Measurements from ENCODE around the gene PAK2.
"Not testable (repeated sequence)": the region's sequence is repeated elsewhere in the genome, so short reads cannot be mapped to it uniquely, and the experiment has no call there.

Gene PAK2

DNA sequence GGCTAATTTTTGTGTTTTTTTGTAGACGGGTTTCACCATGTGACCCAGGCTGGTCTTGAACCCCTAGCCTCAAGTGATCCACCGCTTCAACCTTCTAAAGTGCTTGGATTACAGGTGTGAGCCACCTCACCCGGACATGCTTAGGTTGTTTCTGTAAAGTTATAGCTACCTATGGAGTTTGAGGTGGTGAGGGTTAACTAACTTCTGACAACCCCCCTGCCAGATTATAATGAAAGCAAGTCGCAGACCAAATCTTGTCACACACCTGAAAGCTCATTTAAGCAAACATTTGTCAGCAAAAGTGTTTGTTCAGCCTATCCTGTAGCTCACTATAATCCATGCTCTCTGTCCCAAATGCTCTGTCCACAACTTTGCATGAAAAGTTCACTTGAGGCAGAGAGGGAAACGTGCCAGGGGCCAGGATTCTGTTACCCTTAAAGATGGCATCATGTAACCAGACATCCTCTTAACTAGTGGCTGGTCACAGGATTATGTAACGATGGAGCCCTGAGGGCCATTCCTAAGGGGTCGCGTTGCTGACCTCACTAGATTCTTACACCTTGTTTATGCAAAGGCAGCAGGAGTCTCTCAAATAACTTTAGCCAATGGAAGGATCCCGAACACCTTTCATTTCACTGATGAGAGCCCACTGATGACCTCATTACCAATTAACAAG lies 103.9 kb downstream of the PAK2 start:
- DNase-seq (ENCODE audit: low read depth in 3 of 3), result no peak

DNA sequence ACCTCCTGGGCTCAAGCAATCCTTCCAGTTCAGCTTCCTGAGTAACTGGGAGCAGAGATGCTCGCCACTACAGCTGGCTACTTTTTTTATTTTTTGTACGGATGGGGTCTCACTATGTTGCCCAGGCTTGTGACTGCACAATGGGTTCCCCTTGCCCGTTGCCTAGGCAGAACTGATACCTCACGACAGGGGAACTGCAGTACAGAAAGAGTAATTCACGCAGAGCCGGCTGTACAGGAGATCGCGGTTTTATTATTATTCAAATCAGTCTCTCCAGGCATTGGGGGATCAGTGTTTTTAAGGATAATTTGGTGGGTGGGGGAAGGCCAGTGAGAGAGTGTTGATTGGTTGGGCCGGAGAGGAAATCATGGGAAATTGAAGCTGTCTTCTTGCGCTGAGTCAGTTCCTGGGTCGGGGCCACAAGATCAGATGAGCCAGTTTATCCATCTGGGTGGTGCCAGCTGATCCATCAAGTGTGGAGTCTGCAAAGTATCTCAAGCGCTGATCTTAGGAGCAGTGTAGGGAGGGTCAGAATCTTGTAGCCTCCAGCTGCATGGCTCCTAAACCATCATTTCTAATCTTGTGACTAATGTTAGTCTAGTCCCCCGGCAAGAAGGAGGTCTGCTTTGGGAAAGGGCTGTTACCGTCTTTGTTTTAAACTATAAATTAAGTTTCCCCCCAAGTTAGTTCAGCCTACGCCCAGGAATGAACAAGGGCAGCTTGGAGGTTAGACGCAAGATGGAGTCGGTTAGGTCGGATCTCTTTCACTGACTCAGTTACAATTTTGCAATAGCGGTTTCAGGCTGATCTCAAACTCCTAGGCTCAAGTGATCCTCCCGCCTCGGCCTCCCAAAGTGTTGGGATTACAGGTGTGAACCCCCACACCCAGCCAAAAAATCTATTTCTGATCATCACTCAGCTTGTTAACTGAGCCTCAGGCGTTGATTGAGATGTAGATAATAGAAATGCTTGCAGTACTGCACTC lies 104.9 kb downstream of the PAK2 start:
- not testable (repeated sequence) for DNase-seq (ENCODE audit: low read depth in 3 of 3)

DNA sequence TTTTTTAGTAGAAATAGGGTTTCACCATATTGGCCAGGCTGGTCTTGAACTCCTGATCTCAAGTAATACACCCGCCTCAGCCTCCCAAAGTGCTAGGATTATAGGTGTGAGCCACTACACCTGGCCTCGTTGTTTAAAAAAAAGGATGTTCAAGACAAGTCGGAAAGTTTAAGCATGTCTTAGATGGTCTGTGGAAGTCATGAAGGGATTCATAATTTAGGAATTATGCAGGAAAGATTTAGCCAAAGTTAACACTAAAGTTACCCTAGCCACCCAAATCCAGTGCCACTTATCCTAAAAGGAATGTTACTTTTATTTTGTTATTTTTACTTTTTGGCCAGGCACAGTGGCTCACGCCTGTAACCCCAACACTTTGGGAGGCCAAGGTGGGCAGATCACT lies 108.7 kb downstream of the PAK2 start:
- not testable (repeated sequence) for DNase-seq (ENCODE audit: low read depth in 3 of 3)

DNA sequence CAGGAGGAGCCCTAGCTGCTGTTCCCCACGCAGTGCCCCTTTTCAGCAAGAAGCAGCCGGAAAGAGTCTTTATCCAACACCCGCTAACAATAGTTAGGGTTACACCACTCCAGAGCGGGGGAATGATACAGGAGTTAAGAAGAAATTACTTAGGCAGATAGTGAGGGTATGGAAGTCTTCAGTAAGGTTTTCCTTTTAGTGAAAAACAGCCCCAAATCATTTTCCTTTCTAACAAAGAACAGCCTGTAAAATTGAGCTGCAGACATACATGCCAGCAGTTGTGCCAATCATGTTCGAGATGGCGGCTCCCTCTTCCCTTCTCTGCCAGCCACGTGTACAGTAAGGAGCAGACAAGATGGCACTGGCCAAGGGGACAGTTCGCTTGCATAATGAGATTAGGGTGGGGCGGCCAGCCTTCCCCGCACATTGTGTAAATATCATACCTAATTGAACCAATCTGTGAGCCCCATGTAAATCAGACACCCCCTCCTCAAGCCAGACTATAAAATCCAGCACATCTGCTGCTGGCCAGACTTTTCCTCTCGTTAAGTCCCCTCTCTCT lies 109.6 kb downstream of the PAK2 start:
- no peak for DNase-seq (ENCODE audit: low read depth in 3 of 3)

DNA sequence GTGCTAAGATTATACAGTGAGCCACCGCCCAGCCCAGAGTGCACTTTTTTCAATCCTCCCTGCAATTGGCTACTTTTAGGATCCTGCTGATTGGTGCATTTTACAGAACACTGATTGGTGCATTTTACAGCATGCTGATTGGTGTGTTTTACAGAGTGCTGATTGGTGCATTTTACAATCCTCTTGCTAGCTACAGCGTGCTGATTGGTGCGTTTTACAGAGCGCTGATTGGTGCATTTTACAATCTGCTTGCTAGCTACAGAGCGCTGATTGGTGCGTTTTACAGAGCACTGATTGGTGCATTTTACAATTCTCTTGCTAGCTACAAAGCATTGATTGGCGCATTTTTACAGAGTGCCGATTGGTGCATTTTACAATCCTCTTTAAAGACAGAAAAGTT lies 123.3 kb downstream of the PAK2 start:
- not testable (repeated sequence) for DNase-seq (ENCODE audit: low read depth in 3 of 3)

DNA sequence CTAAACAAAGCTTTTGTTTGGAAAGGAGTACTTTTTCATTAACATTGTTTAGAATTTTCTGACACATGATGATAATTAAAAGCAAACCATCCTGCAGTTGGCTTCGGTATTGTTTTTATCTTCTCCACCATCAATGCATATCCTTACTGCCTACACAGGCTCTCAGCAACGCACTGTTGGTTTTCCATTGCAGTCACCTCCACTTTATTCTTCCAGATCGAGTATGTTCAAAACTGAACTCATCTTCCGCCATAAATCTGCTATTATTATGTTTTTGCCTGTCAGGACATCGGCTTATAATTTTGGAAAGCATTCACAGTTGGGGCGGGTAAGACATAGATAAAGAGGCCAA lies 127.5 kb downstream of the PAK2 start:
- no peak for DNase-seq (ENCODE audit: low read depth in 3 of 3)

DNA sequence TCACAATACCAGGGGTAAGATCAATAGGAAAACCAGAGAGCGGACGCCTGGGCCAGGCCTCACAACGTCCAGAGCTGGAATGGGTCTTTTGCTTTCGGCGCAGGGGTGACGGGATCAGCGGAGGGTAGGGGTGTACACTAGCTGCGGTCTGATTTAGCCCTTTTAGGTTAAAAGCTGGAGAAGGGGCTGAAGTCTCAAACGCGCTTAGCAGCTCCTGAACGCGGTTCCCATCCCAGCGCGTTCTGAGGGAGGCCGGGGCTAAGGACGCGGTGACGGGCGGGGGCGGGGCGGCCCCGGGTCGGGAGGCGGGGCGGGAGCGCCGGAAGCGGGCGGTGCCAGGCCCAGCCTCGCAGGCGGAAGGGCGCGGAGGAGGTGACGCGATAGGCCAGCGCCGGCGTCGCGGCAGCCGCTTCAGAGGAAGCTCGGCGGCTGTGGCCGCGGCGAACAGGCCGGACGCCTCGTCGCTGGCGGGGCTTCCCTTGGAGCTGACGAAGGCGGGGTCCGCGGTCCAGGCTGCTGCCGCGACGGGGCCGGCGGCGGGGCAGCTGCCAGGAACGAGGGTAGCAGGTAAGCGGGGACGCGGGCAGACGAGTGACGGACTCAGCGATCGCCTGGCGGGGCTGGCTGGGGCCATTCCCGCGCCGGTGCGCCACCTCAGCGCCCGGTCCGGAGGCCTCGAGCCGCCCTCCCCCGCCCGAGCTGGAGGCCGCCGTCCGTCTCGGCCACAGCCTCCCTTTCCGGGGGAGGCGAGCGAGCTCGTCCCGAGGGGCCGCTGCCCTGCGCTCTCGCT lies 128.0 kb downstream of the PAK2 start, which contains the start of gene SENP5:
Gene SENP5 (plus strand): TSS at position 414 of the 790 bp plus-strand sequence. CDS start 17,262 bp downstream, outside the sequence.
- DNase-seq (ENCODE audit: low read depth in 3 of 3), result peak; percentile 76 to 89 (median 82)

DNA sequence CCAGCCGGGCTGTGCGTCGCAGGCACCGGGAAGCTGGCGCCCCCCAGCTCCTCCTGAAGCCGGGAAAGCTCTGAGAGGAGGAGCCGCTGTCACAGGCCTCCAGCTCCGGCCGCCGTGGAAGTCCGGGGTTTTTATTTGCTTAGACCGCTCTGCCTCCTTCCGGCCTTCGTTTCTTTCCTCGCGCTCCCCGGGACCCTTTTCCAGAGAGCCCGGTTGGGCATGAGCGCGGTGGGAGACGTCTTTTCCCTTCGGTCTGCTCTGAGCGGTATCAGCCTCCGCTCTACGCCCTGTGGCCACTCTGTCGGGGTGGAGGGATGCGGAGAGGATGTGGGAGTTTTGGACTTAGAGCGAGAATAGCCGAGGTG lies 128.6 kb downstream of the PAK2 start:
- no peak for DNase-seq (ENCODE audit: low read depth in 3 of 3)

DNA sequence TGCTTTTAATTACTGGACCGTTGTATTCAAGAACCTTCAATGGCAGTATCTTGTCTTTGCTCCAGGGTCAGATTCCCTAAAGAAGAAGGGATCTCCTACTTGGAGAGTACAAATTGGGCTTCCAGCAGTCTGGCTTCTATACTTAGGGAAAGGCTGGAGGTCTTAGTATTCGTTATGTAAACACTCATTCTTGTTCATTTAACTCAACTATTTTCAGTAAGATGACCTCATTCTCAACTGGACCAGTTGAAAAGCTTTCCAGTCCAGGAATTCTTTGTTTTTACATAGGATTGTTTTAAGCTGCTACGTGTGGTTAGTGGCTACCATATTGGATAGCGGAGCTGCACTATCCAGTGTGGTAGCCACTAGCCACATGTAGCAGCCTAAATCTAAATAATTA lies 132.7 kb downstream of the PAK2 start:
- DNase-seq (ENCODE audit: low read depth in 3 of 3), result no peak

DNA sequence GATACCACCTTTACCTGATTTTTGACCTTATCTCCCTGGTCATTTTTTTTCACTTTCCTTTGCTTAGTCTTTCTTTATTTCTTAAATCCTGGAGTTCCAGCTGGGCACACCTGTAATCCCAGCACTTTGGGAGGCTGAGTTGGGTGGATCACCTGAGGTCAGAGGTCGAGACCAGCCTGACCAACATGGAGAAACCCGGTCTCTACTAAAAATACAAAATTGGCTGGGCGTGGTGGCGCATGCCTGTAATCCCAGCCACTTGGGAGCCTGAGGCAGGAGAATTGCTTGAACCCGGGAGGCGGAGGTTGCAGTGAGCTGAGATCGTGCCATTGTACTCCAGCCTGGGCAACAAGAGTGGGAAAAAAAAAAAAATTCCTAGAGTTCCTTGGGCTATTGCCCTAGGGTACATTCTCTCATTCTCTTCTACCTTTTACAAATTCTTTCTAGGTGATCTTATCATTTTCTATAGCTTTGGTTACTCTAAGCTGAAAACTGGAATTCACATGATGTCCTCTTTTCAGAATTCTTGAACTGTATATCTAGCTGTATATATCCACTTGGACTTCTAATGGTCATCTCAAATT lies 134.9 kb downstream of the PAK2 start:
- DNase-seq (ENCODE audit: low read depth in 3 of 3), result not testable (repeated sequence)

DNA sequence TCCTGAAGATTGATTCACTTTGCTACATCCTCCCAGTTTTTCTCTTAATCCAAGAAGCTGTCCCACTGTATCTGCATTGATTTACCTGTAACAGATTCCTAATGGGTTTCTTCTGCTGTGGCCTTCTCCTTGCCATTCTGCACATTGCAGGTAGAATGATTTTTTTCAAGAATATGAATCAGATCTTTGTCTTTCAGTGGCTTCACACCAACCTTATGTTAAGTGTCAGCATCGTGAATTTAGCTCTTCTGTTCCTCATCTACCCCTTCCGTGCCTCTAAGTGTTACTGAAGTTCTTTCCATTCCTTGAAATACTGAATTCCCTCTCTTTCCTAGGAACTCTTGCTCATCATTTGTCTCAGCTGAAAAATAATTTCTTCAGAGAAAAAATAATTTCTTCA lies 135.6 kb downstream of the PAK2 start:
- no peak for DNase-seq (ENCODE audit: low read depth in 3 of 3)
